Neural crest cell (in vitro differentiated cells): ENCODE results near the gene POGLUT2. TPM values are rescaled to one million over a fixed set of nuclear protein-coding genes. Genes with fewer than 3 reads are reported as not detected.

Experiments
- DNase-seq: peaks from one replicate; pipeline ENCODE4 v3.0.0; 2021; ENCODE audit warnings: low read depth, mixed read lengths, low spot score
- H3K27ac Mint-ChIP-seq: one replicate; pipeline ENCODE4 v1.8.0; 2021; ENCODE audit warnings: mild to moderate bottlenecking, mixed read lengths; ENCODE audit not compliant: unreplicated experiment
- H3K27me3 Mint-ChIP-seq: 2 replicates; pipeline ENCODE4 v1.8.0; 2021; ENCODE audit warnings: low read depth, mild to moderate bottlenecking, mixed read lengths
- H3K36me3 Mint-ChIP-seq: 2 replicates; pipeline ENCODE4 v1.8.0; 2021; ENCODE audit warnings: low read depth, mild to moderate bottlenecking, mixed read lengths
- H3K4me1 Mint-ChIP-seq: 2 replicates; pipeline ENCODE4 v1.8.0; 2021; ENCODE audit warnings: mixed read lengths
- H3K4me3 Mint-ChIP-seq: one replicate; pipeline ENCODE4 v1.8.0; 2021; ENCODE audit warnings: mild to moderate bottlenecking, mixed read lengths
- H3K9me3 Mint-ChIP-seq: 2 replicates; pipeline ENCODE4 v1.8.0; 2021; ENCODE audit warnings: mixed read lengths
- total RNA-seq: library from RNA; stranded (reverse); gene quantifications from 2 replicates; pipeline ENCODE4 v1.2.1, GENCODE V29; 2021
- TF ChIP-seq, protein P1 (sequence below): fragments of 200-600 bp; sonication (generic); conservative IDR thresholded peaks from 2 replicates; pipeline ENCODE4 v1.5.0; 2021; ENCODE audit warnings: antibody characterized with exemption, mild to moderate bottlenecking

POGLUT2 gene
- total RNA-seq, 1 donor from 2014 or later: 31.1 TPM

DNA sequence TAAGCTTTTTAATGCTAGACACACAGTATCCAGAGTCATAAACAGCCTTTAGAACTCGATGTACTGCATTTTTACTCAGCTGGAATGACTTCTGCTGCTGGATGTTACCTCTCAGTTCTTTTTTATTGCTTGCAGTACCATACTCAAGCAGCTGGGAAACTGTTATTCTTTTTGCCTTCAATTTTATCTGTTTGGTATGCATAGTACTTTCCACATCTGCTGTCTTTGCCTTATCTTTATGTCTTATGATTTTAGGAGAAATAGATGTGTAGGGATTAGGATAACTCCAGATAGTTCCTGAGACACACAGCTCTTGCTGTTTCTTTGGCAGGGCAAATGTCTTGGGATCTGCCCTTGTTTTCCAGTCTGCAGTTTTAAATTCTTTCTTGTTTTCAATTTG, 56.7 kb downstream of the POGLUT2 start:
- Mint-ChIP-seq H3K4me3 (no peak overlapping the region), H3K27ac (no peak overlapping the region), H3K36me3 (peaks cover 13% of the 10 kb centered on the region), H3K9me3 (peaks cover 19% of the 10 kb centered on the region), H3K4me1 (no peaks in the 10 kb centered on the region), H3K27me3 (peaks cover 10% of the 10 kb centered on the region)
- no peak for DNase-seq
- TF ChIP-seq, protein P1, sequence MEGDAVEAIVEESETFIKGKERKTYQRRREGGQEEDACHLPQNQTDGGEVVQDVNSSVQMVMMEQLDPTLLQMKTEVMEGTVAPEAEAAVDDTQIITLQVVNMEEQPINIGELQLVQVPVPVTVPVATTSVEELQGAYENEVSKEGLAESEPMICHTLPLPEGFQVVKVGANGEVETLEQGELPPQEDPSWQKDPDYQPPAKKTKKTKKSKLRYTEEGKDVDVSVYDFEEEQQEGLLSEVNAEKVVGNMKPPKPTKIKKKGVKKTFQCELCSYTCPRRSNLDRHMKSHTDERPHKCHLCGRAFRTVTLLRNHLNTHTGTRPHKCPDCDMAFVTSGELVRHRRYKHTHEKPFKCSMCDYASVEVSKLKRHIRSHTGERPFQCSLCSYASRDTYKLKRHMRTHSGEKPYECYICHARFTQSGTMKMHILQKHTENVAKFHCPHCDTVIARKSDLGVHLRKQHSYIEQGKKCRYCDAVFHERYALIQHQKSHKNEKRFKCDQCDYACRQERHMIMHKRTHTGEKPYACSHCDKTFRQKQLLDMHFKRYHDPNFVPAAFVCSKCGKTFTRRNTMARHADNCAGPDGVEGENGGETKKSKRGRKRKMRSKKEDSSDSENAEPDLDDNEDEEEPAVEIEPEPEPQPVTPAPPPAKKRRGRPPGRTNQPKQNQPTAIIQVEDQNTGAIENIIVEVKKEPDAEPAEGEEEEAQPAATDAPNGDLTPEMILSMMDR: no peak

Other genes with a start within 250 kb of the POGLUT2 start
- gene TPP2, start 202.0 kb downstream of the POGLUT2 start, total RNA-seq: 62.7 and 65.9 TPM in 2 replicates
- gene METTL21C, start 103.9 kb downstream of the POGLUT2 start, total RNA-seq: not detected in 2 replicates
- 22.7 and 23.3 TPM in 2 replicates for gene TEX30, start 25.2 kb downstream of the POGLUT2 start, total RNA-seq
- gene BIVM, start 143 bp upstream of the POGLUT2 start, total RNA-seq: 26.4 and 30.5 TPM in 2 replicates
- 39.2 and 41.5 TPM in 2 replicates for gene ERCC5, start 47.1 kb upstream of the POGLUT2 start, total RNA-seq